ENCODE measurements around the gene C7orf25. TPM values are rescaled to one million over a fixed set of nuclear protein-coding genes. Genes with fewer than 3 reads are reported as not detected.
"Not testable (repeated sequence)": the region's sequence is repeated elsewhere in the genome, so short reads cannot be mapped to it uniquely, and the experiment has no call there.

Gene C7orf25
- total RNA-seq, 1 donor from 2014 or later = 3.6 TPM

GRCh38 chr7:42930889-42931288 lies 19.0 kb upstream of the C7orf25 start:
- DNase-seq (ENCODE audit: low spot score) (no peak), ATAC-seq (peak; percentile 21)

GRCh38 chr7:42929449-42929848 lies 17.6 kb upstream of the C7orf25 start:
- DNase-seq (ENCODE audit: low spot score) (no peak), ATAC-seq (no peak)

- ATAC-seq = no peak
- no peak for DNase-seq (ENCODE audit: low spot score)
Measured at GRCh38 chr7:42928754-42929153, 16.9 kb upstream of the C7orf25 start.

- ATAC-seq = no peak
- no peak for DNase-seq (ENCODE audit: low spot score)
Measured at GRCh38 chr7:42926204-42926603, 14.3 kb upstream of the C7orf25 start.

- no peak for DNase-seq (ENCODE audit: low spot score)
- ATAC-seq = no peak
Measured at GRCh38 chr7:42925630-42926029, 13.8 kb upstream of the C7orf25 start.

- DNase-seq (ENCODE audit: low spot score) (no peak), ATAC-seq (no peak)
Measured at GRCh38 chr7:42924223-42924838, 12.5 kb upstream of the C7orf25 start.

- DNase-seq (ENCODE audit: low spot score) = no peak
- ATAC-seq = no peak
Measured at GRCh38 chr7:42922017-42922753, 10.3 kb upstream of the C7orf25 start.

GRCh38 chr7:42915356-42915755 lies 3.5 kb upstream of the C7orf25 start:
- DNase-seq (ENCODE audit: low spot score) (no peak), ATAC-seq (no peak)

- no peak for DNase-seq (ENCODE audit: low spot score)
- ATAC-seq = no peak
Measured at GRCh38 chr7:42914421-42915045, 2.7 kb upstream of the C7orf25 start.

GRCh38 chr7:42914009-42914408 lies 2.1 kb upstream of the C7orf25 start:
- ATAC-seq = no peak
- DNase-seq (ENCODE audit: low spot score) = no peak

- ATAC-seq = no peak
- DNase-seq (ENCODE audit: low spot score) = no peak
Measured at GRCh38 chr7:42913591-42913990, 1.7 kb upstream of the C7orf25 start.

- DNase-seq (ENCODE audit: low spot score) (no peak), ATAC-seq (no peak)
Measured at GRCh38 chr7:42910306-42910705, 1.6 kb downstream of the C7orf25 start.

GRCh38 chr7:42907316-42907715 lies 4.6 kb downstream of the C7orf25 start:
- ATAC-seq (no peak), DNase-seq (ENCODE audit: low spot score) (no peak)

GRCh38 chr7:42906181-42906580 lies 5.7 kb downstream of the C7orf25 start:
- DNase-seq (ENCODE audit: low spot score) (no peak), ATAC-seq (no peak)

- no peak for ATAC-seq
- DNase-seq (ENCODE audit: low spot score) = no peak
Measured at GRCh38 chr7:42902331-42902730, 9.5 kb downstream of the C7orf25 start.

GRCh38 chr7:42900842-42901241 lies 11.0 kb downstream of the C7orf25 start:
- DNase-seq (ENCODE audit: low spot score) = no peak
- ATAC-seq = no peak

- no peak for DNase-seq (ENCODE audit: low spot score)
- no peak for ATAC-seq
Measured at GRCh38 chr7:42893346-42894240, 18.3 kb downstream of the C7orf25 start.

GRCh38 chr7:42886893-42887505 lies 24.9 kb downstream of the C7orf25 start:
- no peak for DNase-seq (ENCODE audit: low spot score)

GRCh38 chr7:42886129-42886528 lies 25.7 kb downstream of the C7orf25 start:
- no peak for DNase-seq (ENCODE audit: low spot score)
- no peak for ATAC-seq

More at GRCh38 chr7:42886893-42887505, 24.9 kb downstream of the C7orf25 start:
- ATAC-seq = no peak

- ATAC-seq; DNase-seq (ENCODE audit: low spot score): not testable (repeated sequence)
Measured at GRCh38 chr7:42885183-42885582, 26.7 kb downstream of the C7orf25 start.

GRCh38 chr7:42883950-42884349 lies 27.9 kb downstream of the C7orf25 start:
- DNase-seq (ENCODE audit: low spot score) (no peak), ATAC-seq (no peak)

All from left lobe of liver (tissue), 2 donors.